ENCODE results near the gene MAG.

GRCh38 chr19:35341006-35341405 lies 49.0 kb downstream of the MAG start:
- no peak for TF ChIP-seq EZH2 (IDR thresholded peaks at IDR 0.05)
- no peak for TF ChIP-seq POLR2AphosphoS5 (IDR thresholded peaks at IDR 0.05; ENCODE audit: borderline replicate concordance, low read depth, low read length)
- TF ChIP-seq FOXP2 (optimal IDR thresholded peaks at IDR 0.05; ENCODE audit: control extremely low read depth, extremely low read length, insufficient read depth) = no peak

All from SK-N-MC (cell line).